H1 (cell line): ENCODE data around the gene RELL2. TPM values are rescaled to one million over a fixed set of nuclear protein-coding genes. Genes with fewer than 3 reads are reported as not detected.

Experiments
- PHF8 ChIP-seq: fragments of 200-600 bp; sonication (generic); conservative IDR thresholded peaks from 2 replicates; pipeline ENCODE4 v1.7.1; 2012; ENCODE audit warnings: low read depth, mild to moderate bottlenecking, inconsistent platforms, low read length, moderate library complexity
- SIX5 ChIP-seq: IDR thresholded peaks from 2 replicates; pipeline ENCODE4 v1.6.1; 2011; ENCODE audit warnings: mild to moderate bottlenecking, low read depth, low read length
- polyA plus RNA-seq, 7 experiments: library from polyadenylated mRNA; depleted of rRNA in 3 of 7; stranded (reverse) in 5 of 7; unstranded in 2 of 7; fragments of >200 nt in 5 of 7; fragments of 200-250 nt in 2 of 7; gene quantifications; 1 replicate in 5 of 7; 2 replicates in 1 of 7; 4 replicates in 1 of 7; pipeline versions ENCODE4 v1.2.1 to v1.2.3, GENCODE V29; 2011 to 2013; ENCODE audit warnings: missing spikeins in 2 of 7, mixed read lengths in 2 of 7
- total RNA-seq: library from RNA; stranded (reverse); fragmentation: NEBNext Ultra II Directional; extraction: Animal tissue kit (Norgen Biotek cat#: 25700); gene quantifications from 2 replicates; pipeline ENCODE4 v1.2.1, GENCODE V29; 2021

Gene RELL2
- total and polyA plus RNA-seq, 2 of the 8 experiments (the other 6 are each of a cell fraction or from before 2014, with no cell fraction given) = 18.6 to 23.7 TPM

GRCh38 chr5:141672841-141673813, 36.3 kb downstream of the RELL2 start (continued):
- TF ChIP-seq SIX5 (no peak), PHF8 (no peak)
